ENCODE measurements around the gene PDSS2. TPM values are rescaled to one million over a fixed set of nuclear protein-coding genes. Genes with fewer than 3 reads are reported as not detected.
"Not testable (repeated sequence)": the region's sequence is repeated elsewhere in the genome, so short reads cannot be mapped to it uniquely, and the experiment has no call there.

Gene PDSS2
- total and polyA plus RNA-seq, 4 donors = 6.6 to 19.8 (median 15.6) TPM

- no peak overlapping the region for H3K9ac ChIP-seq (ENCODE audit: insufficient read depth in 1 of 2, low read length in 2 of 2)
- WGBS, 2 donors = 87 to 98% methylated on average over 4 of the region's 4 CpGs
- no peak overlapping the region for H3K4me3 ChIP-seq
These were observed 22.5 kb downstream of the PDSS2 start for GRCh38 chr6:107436881-107437280.

GRCh38 chr6:107435798-107436197 is 23.6 kb downstream of the PDSS2 start:
- Histone ChIP-seq H3K4me1 (ENCODE audit: control insufficient read depth in 5 of 5, insufficient read depth in 5 of 5, low read length in 5 of 5) (peaks cover 0 to 4% (median 0%) of the 10 kb centered on the region in 5 donors), H3K36me3 (ENCODE audit: control insufficient read depth in 4 of 4, insufficient read depth in 4 of 4, low read length in 4 of 4) (peaks cover 0 to 2% (median 0%) of the 10 kb centered on the region in 4 donors), H3K27me3 (ENCODE audit: control insufficient read depth in 3 of 3, insufficient read depth in 3 of 3, low read length in 2 of 3) (no peaks in the 10 kb centered on the region), H3K9me3 (ENCODE audit: control insufficient read depth in 4 of 4, insufficient read depth in 3 of 4, low read length in 3 of 4) (no peaks in the 10 kb centered on the region), H3K9ac (ENCODE audit: insufficient read depth in 1 of 2, low read length in 2 of 2) (no peak overlapping the region), H3K27ac (ENCODE audit: low read depth in 1 of 2, low read length in 1 of 2) (no peak overlapping the region), H3K4me3 (no peak overlapping the region)
- TF ChIP-seq CTCF (IDR thresholded peaks at IDR 0.05; ENCODE audit: control extremely low read depth, extremely low read depth) = no peak
- DNase-seq (no peak), ATAC-seq (ENCODE audit: insufficient read depth, low FRiP score) (no peak)
- WGBS, 2 donors = 49 to 67% methylated on average over 3 of the region's 3 CpGs

More at GRCh38 chr6:107436881-107437280, 22.5 kb downstream of the PDSS2 start:
- Histone ChIP-seq H3K4me1 (ENCODE audit: control insufficient read depth in 5 of 5, insufficient read depth in 5 of 5, low read length in 5 of 5) (peaks cover 0 to 4% (median 0%) of the 10 kb centered on the region in 5 donors), H3K9me3 (ENCODE audit: control insufficient read depth in 4 of 4, insufficient read depth in 3 of 4, low read length in 3 of 4) (no peaks in the 10 kb centered on the region), H3K36me3 (ENCODE audit: control insufficient read depth in 4 of 4, insufficient read depth in 4 of 4, low read length in 4 of 4) (peaks cover 0 to 2% (median 0%) of the 10 kb centered on the region in 4 donors), H3K27me3 (ENCODE audit: control insufficient read depth in 3 of 3, insufficient read depth in 3 of 3, low read length in 2 of 3) (no peaks in the 10 kb centered on the region), H3K27ac (ENCODE audit: low read depth in 1 of 2, low read length in 1 of 2) (no peak overlapping the region)
- no peak for TF ChIP-seq CTCF (IDR thresholded peaks at IDR 0.05; ENCODE audit: control extremely low read depth, extremely low read depth)
- ATAC-seq (ENCODE audit: insufficient read depth, low FRiP score) (no peak), DNase-seq (no peak)

- Histone ChIP-seq H3K9me3 (ENCODE audit: control insufficient read depth in 4 of 4, insufficient read depth in 3 of 4, low read length in 3 of 4) (no peaks in the 10 kb centered on the region), H3K36me3 (ENCODE audit: control insufficient read depth in 4 of 4, insufficient read depth in 4 of 4, low read length in 4 of 4) (peaks cover 0 to 2% (median 0%) of the 10 kb centered on the region in 4 donors), H3K9ac (ENCODE audit: insufficient read depth in 1 of 2, low read length in 2 of 2) (no peak overlapping the region), H3K27me3 (ENCODE audit: control insufficient read depth in 3 of 3, insufficient read depth in 3 of 3, low read length in 2 of 3) (no peaks in the 10 kb centered on the region), H3K4me3 (no peak overlapping the region), H3K4me1 (ENCODE audit: control insufficient read depth in 5 of 5, insufficient read depth in 5 of 5, low read length in 5 of 5) (peaks cover 0 to 4% (median 0%) of the 10 kb centered on the region in 5 donors), H3K27ac (ENCODE audit: low read depth in 1 of 2, low read length in 1 of 2) (no peak overlapping the region)
- DNase-seq (no peak), ATAC-seq (ENCODE audit: insufficient read depth, low FRiP score) (no peak)
- TF ChIP-seq CTCF (IDR thresholded peaks at IDR 0.05; ENCODE audit: control extremely low read depth, extremely low read depth) = no peak
- 91 to 93% methylated on average over 3 of the region's 3 CpGs for WGBS, 2 donors
These were observed 24.6 kb downstream of the PDSS2 start for GRCh38 chr6:107434812-107435211.

- not testable (repeated sequence) for DNase-seq; H3K9me3 ChIP-seq (ENCODE audit: control insufficient read depth in 4 of 4, insufficient read depth in 3 of 4, low read length in 3 of 4); H3K4me1 ChIP-seq (ENCODE audit: control insufficient read depth in 5 of 5, insufficient read depth in 5 of 5, low read length in 5 of 5); H3K27ac ChIP-seq (ENCODE audit: low read depth in 1 of 2, low read length in 1 of 2); H3K9ac ChIP-seq (ENCODE audit: insufficient read depth in 1 of 2, low read length in 2 of 2); ATAC-seq (ENCODE audit: insufficient read depth, low FRiP score); H3K36me3 ChIP-seq (ENCODE audit: control insufficient read depth in 4 of 4, insufficient read depth in 4 of 4, low read length in 4 of 4); H3K4me3 ChIP-seq; H3K27me3 ChIP-seq (ENCODE audit: control insufficient read depth in 3 of 3, insufficient read depth in 3 of 3, low read length in 2 of 3)
- 64 to 89% methylated on average over 6 of the region's 6 CpGs for WGBS, 2 donors
These were observed 33.4 kb downstream of the PDSS2 start for GRCh38 chr6:107425951-107426350.

Data from lung (tissue), 12 donors.